GM20000 (cell line): ENCODE results near the gene TMEM245.

Experiments used
- DNase-seq: peaks from one replicate; pipeline ENCODE4 v3.0.0; 2012; ENCODE audit warnings: low spot score
- CTCF ChIP-seq: IDR thresholded peaks from 2 replicates; pipeline ENCODE4 v1.5.1; 2012; ENCODE audit warnings: mild to moderate bottlenecking, control low read depth; ENCODE audit errors: extremely low read depth, missing control alignments

Gene TMEM245

DNA sequence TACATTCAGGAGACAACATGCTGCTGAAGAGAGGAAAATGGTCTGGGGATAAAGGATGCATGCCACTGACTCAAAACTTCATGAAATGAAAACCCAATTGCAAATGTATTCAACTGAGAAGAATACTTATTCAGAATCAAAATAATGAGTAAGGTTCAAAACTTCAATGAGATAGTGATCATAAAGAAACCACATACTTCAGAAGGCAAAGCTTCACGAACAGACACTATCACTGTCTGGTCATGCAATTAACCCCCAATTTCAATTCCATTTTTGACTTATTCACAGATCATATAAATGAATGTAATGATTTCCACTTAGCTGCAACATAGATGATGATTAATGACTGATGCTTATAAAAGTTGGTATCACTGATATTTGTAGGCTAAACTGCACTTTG lies 73.4 kb downstream of the TMEM245 start:
- no peak for TF ChIP-seq CTCF
- no peak for DNase-seq

- TF ChIP-seq CTCF, result no peak
Measured at GRCh38 chr9:109043578-109043977, 76.2 kb downstream of the TMEM245 start.

GRCh38 chr9:109040571-109040970 lies 79.2 kb downstream of the TMEM245 start:
- DNase-seq, result no peak
- no peak for TF ChIP-seq CTCF

More at GRCh38 chr9:109043578-109043977, 76.2 kb downstream of the TMEM245 start:
- DNase-seq, result no peak

DNA sequence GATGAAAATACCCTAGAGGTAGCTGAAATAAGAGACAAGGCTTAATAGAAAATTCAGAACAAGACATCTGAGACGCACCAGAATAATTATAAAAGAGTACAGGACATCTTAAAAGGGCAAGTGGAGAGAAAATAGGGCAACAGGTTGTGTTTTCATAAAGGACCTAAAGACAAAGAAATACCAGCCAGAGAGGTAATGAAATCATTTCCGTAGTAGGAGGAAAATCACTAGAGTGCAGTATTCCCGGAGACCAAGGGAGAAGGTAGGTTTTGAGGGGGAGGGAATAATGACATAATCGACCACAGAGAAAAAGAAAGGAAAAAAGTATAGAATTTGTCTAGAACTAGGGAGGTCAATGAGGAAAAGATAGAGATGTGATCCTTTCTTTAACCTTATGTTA lies 80.2 kb downstream of the TMEM245 start:
- no peak for DNase-seq
- no peak for TF ChIP-seq CTCF

GRCh38 chr9:109037946-109038715 lies 81.6 kb downstream of the TMEM245 start:
- no peak for TF ChIP-seq CTCF
- DNase-seq, result no peak

DNA sequence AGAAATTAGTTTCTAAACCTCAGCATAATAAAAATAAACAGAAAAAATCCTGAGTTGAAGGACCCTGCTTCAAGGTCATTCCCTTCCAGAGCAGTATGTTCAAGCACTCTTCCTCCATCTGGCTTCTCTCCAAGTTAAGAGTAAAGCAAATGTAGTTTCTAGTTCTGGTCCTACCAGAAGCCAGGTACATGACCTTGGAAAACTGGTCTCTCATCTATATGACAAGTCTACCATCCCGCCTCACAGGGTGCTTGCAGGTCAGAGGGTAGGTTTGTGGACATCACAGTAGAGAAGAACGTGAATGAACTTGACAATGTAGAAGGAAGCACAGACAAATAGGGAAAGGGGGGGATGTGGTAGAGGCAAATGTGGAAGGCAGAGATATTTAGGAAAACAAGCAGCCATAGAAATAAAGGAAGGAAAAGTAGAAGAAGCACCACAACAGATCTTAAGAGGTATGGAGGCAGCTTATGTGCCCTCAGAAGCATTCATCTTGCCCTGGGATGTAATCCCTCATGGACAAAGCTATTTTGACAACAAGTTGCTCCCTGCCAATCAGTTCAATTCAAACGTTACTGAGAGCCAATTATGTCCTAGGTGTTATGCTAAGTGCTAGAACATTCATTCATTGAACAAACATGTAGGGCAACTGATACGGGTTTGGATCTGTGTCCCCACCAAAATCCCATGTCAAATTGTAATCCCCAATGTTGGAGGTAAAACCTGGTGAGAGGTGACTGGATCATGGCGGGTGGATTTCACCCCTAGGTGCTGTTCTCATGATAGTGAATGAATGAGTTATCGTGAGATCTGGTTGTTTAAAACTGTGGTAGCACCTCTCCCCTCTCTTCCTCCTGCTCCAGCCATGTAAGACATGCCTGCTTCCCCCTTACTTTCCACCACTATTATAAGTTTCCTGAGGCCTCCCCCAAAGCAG lies 82.7 kb downstream of the TMEM245 start:
- no peak for TF ChIP-seq CTCF
- no peak for DNase-seq
